HG03196 (cell line): ENCODE results near the gene DACH1.

Experiments used
- ATAC-seq: cut with Tn5 transposase; IDR thresholded peaks from one replicate; pipeline ENCODE4 v1.9.1; 2021; ENCODE audit not compliant: unreplicated experiment

DACH1 gene

GRCh38 chr13:71714802-71715375, 152.1 kb downstream of the DACH1 start:
- no peak for ATAC-seq

GRCh38 chr13:71712988-71713653, 153.9 kb downstream of the DACH1 start:
- ATAC-seq = no peak

- ATAC-seq = no peak
Observed at GRCh38 chr13:71704656-71705055, 162.3 kb downstream of the DACH1 start.

GRCh38 chr13:71703138-71703537, 163.9 kb downstream of the DACH1 start:
- no peak for ATAC-seq

GRCh38 chr13:71702253-71702652, 164.8 kb downstream of the DACH1 start:
- no peak for ATAC-seq

- ATAC-seq = no peak
Observed at GRCh38 chr13:71701741-71702140, 165.3 kb downstream of the DACH1 start.

- no peak for ATAC-seq
Observed at GRCh38 chr13:71699342-71699741, 167.7 kb downstream of the DACH1 start.

GRCh38 chr13:71695662-71696061, 171.3 kb downstream of the DACH1 start:
- no peak for ATAC-seq

GRCh38 chr13:71685072-71685471, 181.9 kb downstream of the DACH1 start:
- no peak for ATAC-seq

GRCh38 chr13:71681901-71682613, 184.9 kb downstream of the DACH1 start:
- no peak for ATAC-seq

GRCh38 chr13:71677124-71677523, 189.9 kb downstream of the DACH1 start:
- no peak for ATAC-seq

GRCh38 chr13:71672512-71672911, 194.5 kb downstream of the DACH1 start:
- no peak for ATAC-seq

GRCh38 chr13:71663431-71663830, 203.6 kb downstream of the DACH1 start:
- ATAC-seq = no peak

- ATAC-seq = no peak
Observed at GRCh38 chr13:71661921-71662320, 205.1 kb downstream of the DACH1 start.

GRCh38 chr13:71659404-71659803, 207.6 kb downstream of the DACH1 start:
- no peak for ATAC-seq

- ATAC-seq = no peak
Observed at GRCh38 chr13:71645467-71645866, 221.5 kb downstream of the DACH1 start.

GRCh38 chr13:71644579-71644978, 222.4 kb downstream of the DACH1 start:
- no peak for ATAC-seq

- no peak for ATAC-seq
Observed at GRCh38 chr13:71643448-71643860, 223.6 kb downstream of the DACH1 start.

- ATAC-seq = no peak
Observed at GRCh38 chr13:71638751-71639150, 228.3 kb downstream of the DACH1 start.

- ATAC-seq = no peak
Observed at GRCh38 chr13:71634602-71635443, 232.2 kb downstream of the DACH1 start.

GRCh38 chr13:71634182-71634581, 232.8 kb downstream of the DACH1 start:
- no peak for ATAC-seq
